Prostate gland (tissue), 2 donors: ENCODE results near the gene CUL7.

Experiments
- CTCF ChIP-seq, 4 experiments: fragments of 200-600 bp in 2 of 4; fragments of 450-650 bp in 2 of 4; sonication (generic) in 2 of 4; IDR thresholded peaks; 1 replicate in 3 of 4; 2 replicates in 1 of 4; pipeline ENCODE4 v1.5.1; 2016 to 2019; ENCODE audit warnings: antibody characterized with exemption in 4 of 4, mild to moderate bottlenecking in 2 of 4, moderate library complexity in 2 of 4
- POLR2A ChIP-seq: fragments of 450-650 bp; IDR thresholded peaks from one replicate; pipeline ENCODE4 v1.6.1; 2016; ENCODE audit warnings: antibody characterized with exemption, mild to moderate bottlenecking
- POLR2AphosphoS5 ChIP-seq: sonication (generic); formaldehyde crosslinking; IDR thresholded peaks from one replicate; pipeline ENCODE4 v1.6.1; 2017; ENCODE audit warnings: antibody characterized with exemption

DNA sequence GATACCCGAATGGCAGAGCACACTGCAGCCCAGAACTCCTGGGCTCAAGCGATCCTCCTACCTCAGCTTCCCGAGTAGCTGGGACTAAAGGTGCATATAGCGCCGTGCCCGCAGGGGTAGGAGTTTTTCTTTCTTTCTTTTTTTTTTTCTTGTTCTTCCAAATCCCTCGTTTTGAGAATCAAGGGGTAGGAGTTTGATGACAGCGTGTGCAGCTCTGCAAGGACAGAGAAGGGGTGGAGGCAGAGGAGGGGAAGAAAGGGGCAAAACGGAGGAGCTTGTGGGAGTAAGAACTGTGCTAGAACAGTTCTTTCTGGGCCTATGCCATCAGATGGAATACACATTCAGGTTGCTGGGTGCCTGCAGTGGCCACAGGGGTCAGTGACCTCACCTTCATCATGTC, 16.9 kb downstream of the CUL7 start:
- TF ChIP-seq CTCF (IDR thresholded peaks at IDR 0.05) (no peak), POLR2AphosphoS5 (no peak), POLR2A (no peak)
